GM21576 (cell line): ENCODE results near the gene LSM14A.
A peak's percentile ranks its signal among the peaks of the same experiment; 100 is the strongest.
"Not testable (repeated sequence)": the region's sequence is repeated elsewhere in the genome, so short reads cannot be mapped to it uniquely, and the experiment has no call there.

Experiments used
- ATAC-seq: cut with Tn5 transposase; IDR thresholded peaks from one replicate; pipeline ENCODE4 v1.9.1; 2021; ENCODE audit warnings: mild to moderate bottlenecking, moderate library complexity; ENCODE audit not compliant: unreplicated experiment

LSM14A gene

GRCh38 chr19:34228762-34229161 is 56.5 kb downstream of the LSM14A start:
- no peak for ATAC-seq

- ATAC-seq: no peak
Observed at GRCh38 chr19:34229721-34230120, 57.4 kb downstream of the LSM14A start.

GRCh38 chr19:34230820-34231219 is 58.5 kb downstream of the LSM14A start:
- no peak for ATAC-seq

GRCh38 chr19:34231439-34231838 is 59.1 kb downstream of the LSM14A start:
- no peak for ATAC-seq

- peak; percentile 64 for ATAC-seq
Observed at GRCh38 chr19:34232566-34233481, 60.5 kb downstream of the LSM14A start.

GRCh38 chr19:34235425-34235940 is 63.2 kb downstream of the LSM14A start:
- ATAC-seq: no peak

GRCh38 chr19:34236035-34236987 is 64.0 kb downstream of the LSM14A start:
- ATAC-seq: no peak

- ATAC-seq: no peak
Observed at GRCh38 chr19:34237283-34237682, 65.0 kb downstream of the LSM14A start.

- ATAC-seq: no peak
Observed at GRCh38 chr19:34237939-34238338, 65.6 kb downstream of the LSM14A start.

GRCh38 chr19:34241513-34242337 is 69.4 kb downstream of the LSM14A start:
- ATAC-seq: no peak

GRCh38 chr19:34243138-34243875 is 71.0 kb downstream of the LSM14A start:
- not testable (repeated sequence) for ATAC-seq

GRCh38 chr19:34243876-34244578 is 71.7 kb downstream of the LSM14A start:
- ATAC-seq: no peak

GRCh38 chr19:34244611-34245299 is 72.5 kb downstream of the LSM14A start:
- ATAC-seq: no peak

- no peak for ATAC-seq
Observed at GRCh38 chr19:34246340-34246739, 74.0 kb downstream of the LSM14A start.

GRCh38 chr19:34248941-34249340 is 76.6 kb downstream of the LSM14A start:
- no peak for ATAC-seq

- not testable (repeated sequence) for ATAC-seq
Observed at GRCh38 chr19:34253167-34253566, 80.9 kb downstream of the LSM14A start.

- not testable (repeated sequence) for ATAC-seq
Observed at GRCh38 chr19:34253681-34254045, 81.4 kb downstream of the LSM14A start.

GRCh38 chr19:34254046-34254697 is 81.9 kb downstream of the LSM14A start, which contains the start of gene GARRE1:
Gene GARRE1, plus strand, starts transcription at chr19:34254554. Its CDS starts 45,920 bp downstream, at chr19:34300474.
- ATAC-seq: peak; percentile 85
